Stimulated activated naive CD4-positive, alpha-beta T cell (primary cell): Measurements from ENCODE around the gene C4B.
"Not testable (repeated sequence)": the region's sequence is repeated elsewhere in the genome, so short reads cannot be mapped to it uniquely, and the experiment has no call there.

Experiments used
- DNase-seq, 6 experiments: peaks; one replicate each; lab custom pipeline; 2025; lab: John Stamatoyannopoulos, UW

Gene C4B

GRCh38 chr6:32014547-32014946 is at the start of gene C4B:
Gene C4B (plus strand): TSS chr6:32014795. CDS start chr6:32014846, 51 bp downstream.
- not testable (repeated sequence) for DNase-seq

- no peak for DNase-seq
Measured at GRCh38 chr6:31965700-31966099, 48.9 kb upstream of the C4B start.

- no peak for DNase-seq
Measured at GRCh38 chr6:31966506-31966905, 48.1 kb upstream of the C4B start.

GRCh38 chr6:31966997-31967925 is 47.3 kb upstream of the C4B start:
- no peak for DNase-seq

- no peak for DNase-seq
Measured at GRCh38 chr6:31967926-31968320, 46.7 kb upstream of the C4B start.

- DNase-seq = no peak
Measured at GRCh38 chr6:31968326-31968725, 46.3 kb upstream of the C4B start.

- no peak for DNase-seq
Measured at GRCh38 chr6:31968791-31969711, 45.5 kb upstream of the C4B start.

- no peak for DNase-seq
Measured at GRCh38 chr6:31969712-31970603, 44.6 kb upstream of the C4B start.

GRCh38 chr6:31970604-31971271 is 43.9 kb upstream of the C4B start:
- no peak for DNase-seq

- DNase-seq = no peak
Measured at GRCh38 chr6:31971279-31971992, 43.2 kb upstream of the C4B start.

GRCh38 chr6:31971993-31972708 is 42.4 kb upstream of the C4B start, which contains the start of gene DXO:
Gene DXO (minus strand): TSS chr6:31972138. CDS start chr6:31971675, 463 bp downstream.
- DNase-seq = peak; percentile 94 to 100 (median 98)

GRCh38 chr6:31972709-31973350 is 41.8 kb upstream of the C4B start:
- DNase-seq = no peak

GRCh38 chr6:31976065-31976464 is 38.5 kb upstream of the C4B start:
- not testable (repeated sequence) for DNase-seq

- DNase-seq = no peak
Measured at GRCh38 chr6:31977816-31978431, 36.7 kb upstream of the C4B start.

- DNase-seq = no peak
Measured at GRCh38 chr6:31978831-31979230, 35.8 kb upstream of the C4B start.

GRCh38 chr6:31979238-31979898 is 35.2 kb upstream of the C4B start:
- DNase-seq = no peak

- not testable (repeated sequence) for DNase-seq
Measured at GRCh38 chr6:31980195-31980876, 34.3 kb upstream of the C4B start.
